ENCODE measurements around the gene SIVA1.

SIVA1 gene

DNA sequence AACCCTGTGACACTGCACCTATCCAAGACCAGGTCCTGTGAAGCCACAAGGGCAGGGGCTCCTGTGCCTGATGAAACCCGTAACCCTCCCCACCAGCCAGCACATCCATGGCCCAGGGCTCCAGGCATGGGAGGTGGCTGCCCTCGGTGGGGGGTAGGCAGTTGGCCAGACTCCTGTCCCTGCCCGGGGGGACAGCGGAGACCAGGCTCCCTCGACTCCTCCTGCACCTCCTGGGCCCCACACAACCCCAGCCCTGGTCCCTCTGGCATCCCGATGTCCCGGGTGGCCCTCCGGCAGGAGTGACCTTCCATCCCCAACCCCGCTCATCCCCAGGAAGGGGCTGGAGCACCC, 31.2 kb downstream of the SIVA1 start:
- Histone ChIP-seq H4K20me1 (ENCODE audit: insufficient read depth, low read length) (no peaks in the 10 kb centered on the region), H3K9ac (ENCODE audit: low read length) (no peak overlapping the region), H3F3A (ENCODE audit: insufficient read depth, low read length) (no peaks in the 10 kb centered on the region), H3K4me1 (ENCODE audit: low read length) (no peaks in the 10 kb centered on the region), H2AFZ (ENCODE audit: low read length) (no peak overlapping the region), H3K36me3 (replicated peaks; ENCODE audit: insufficient read depth, low read length) (no peaks in the 10 kb centered on the region), H3K4me2 (ENCODE audit: low read depth, low read length) (no peak overlapping the region), H3K27ac (ENCODE audit: low read length) (no peak overlapping the region), H3K27me3 (replicated peaks; ENCODE audit: insufficient read depth, low read length) (no peaks in the 10 kb centered on the region), H3K79me2 (ENCODE audit: low read length) (no peaks in the 10 kb centered on the region), H3K4me3 (ENCODE audit: low read length) (no peak overlapping the region), H3K9me2 (replicated peaks; ENCODE audit: insufficient read depth, low read length) (no peaks in the 10 kb centered on the region), H3K9me3 (replicated peaks; ENCODE audit: insufficient read depth, low read length) (no peaks in the 10 kb centered on the region)
- no peak for DNase-seq
- no peak for TF ChIP-seq EZH2phosphoT487 (IDR thresholded peaks at IDR 0.05; ENCODE audit: low read length)
- TF ChIP-seq EZH2 (optimal IDR thresholded peaks at IDR 0.05; ENCODE audit: low read depth, low read length): no peak
- TF ChIP-seq, protein P1, sequence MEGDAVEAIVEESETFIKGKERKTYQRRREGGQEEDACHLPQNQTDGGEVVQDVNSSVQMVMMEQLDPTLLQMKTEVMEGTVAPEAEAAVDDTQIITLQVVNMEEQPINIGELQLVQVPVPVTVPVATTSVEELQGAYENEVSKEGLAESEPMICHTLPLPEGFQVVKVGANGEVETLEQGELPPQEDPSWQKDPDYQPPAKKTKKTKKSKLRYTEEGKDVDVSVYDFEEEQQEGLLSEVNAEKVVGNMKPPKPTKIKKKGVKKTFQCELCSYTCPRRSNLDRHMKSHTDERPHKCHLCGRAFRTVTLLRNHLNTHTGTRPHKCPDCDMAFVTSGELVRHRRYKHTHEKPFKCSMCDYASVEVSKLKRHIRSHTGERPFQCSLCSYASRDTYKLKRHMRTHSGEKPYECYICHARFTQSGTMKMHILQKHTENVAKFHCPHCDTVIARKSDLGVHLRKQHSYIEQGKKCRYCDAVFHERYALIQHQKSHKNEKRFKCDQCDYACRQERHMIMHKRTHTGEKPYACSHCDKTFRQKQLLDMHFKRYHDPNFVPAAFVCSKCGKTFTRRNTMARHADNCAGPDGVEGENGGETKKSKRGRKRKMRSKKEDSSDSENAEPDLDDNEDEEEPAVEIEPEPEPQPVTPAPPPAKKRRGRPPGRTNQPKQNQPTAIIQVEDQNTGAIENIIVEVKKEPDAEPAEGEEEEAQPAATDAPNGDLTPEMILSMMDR (IDR thresholded peaks at IDR 0.05; ENCODE audit: low read length): no peak

DNA sequence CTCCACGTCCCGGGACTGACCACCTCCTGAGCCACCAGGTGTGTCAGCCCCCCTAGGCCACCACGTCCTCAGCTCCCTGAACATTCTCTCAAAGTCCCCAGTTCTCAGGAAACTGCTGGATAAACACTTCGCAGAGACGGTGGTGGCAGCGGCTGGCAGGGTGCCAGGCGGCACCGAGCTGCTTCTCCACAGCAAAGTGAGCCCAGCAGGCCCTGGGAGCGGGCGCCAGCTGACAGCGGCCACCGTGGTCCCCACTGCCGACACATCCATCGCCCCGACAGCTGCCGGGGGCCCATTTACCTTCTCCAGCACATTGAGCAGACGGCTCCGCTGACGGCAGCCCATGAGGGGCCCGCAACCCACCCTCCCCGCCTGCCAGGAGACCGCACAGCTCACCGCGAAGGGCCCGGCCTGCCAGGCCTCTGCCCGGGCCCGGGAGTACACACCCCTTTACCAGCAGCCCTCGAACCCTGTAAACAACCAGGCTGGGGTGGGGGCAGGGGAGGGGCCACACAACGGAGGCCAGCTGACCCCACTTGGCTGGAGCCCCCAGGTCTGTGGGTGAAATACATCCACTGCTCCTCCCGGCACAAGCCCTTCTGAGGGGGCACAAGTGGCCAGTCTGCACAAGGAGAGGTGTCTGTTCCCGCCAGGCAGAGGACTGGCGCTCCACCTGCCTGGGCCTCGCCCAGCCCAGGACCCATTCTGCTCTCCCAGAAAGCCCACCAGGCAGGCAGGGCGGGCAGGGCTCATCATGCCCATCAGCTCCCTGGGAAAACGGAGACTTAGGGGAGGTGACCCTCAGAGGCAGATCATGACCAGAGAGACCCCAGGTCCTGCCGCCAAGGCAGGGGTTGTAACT, 32.1 kb downstream of the SIVA1 start:
- Histone ChIP-seq H4K20me1 (ENCODE audit: insufficient read depth, low read length) (no peaks in the 10 kb centered on the region), H3K79me2 (ENCODE audit: low read length) (no peaks in the 10 kb centered on the region), H3K27me3 (replicated peaks; ENCODE audit: insufficient read depth, low read length) (no peaks in the 10 kb centered on the region), H2AFZ (ENCODE audit: low read length) (no peak overlapping the region), H3K4me2 (ENCODE audit: low read depth, low read length) (no peak overlapping the region), H3K4me3 (ENCODE audit: low read length) (no peak overlapping the region), H3K9ac (ENCODE audit: low read length) (no peak overlapping the region), H3K9me2 (replicated peaks; ENCODE audit: insufficient read depth, low read length) (no peaks in the 10 kb centered on the region), H3F3A (ENCODE audit: insufficient read depth, low read length) (no peaks in the 10 kb centered on the region), H3K9me3 (replicated peaks; ENCODE audit: insufficient read depth, low read length) (no peaks in the 10 kb centered on the region), H3K27ac (ENCODE audit: low read length) (no peak overlapping the region), H3K4me1 (ENCODE audit: low read length) (no peaks in the 10 kb centered on the region), H3K36me3 (replicated peaks; ENCODE audit: insufficient read depth, low read length) (no peaks in the 10 kb centered on the region)
- DNase-seq: no peak
- TF ChIP-seq, protein P1 (IDR thresholded peaks at IDR 0.05; ENCODE audit: low read length): no peak
- TF ChIP-seq EZH2phosphoT487 (IDR thresholded peaks at IDR 0.05; ENCODE audit: low read length) (no peak), EZH2 (optimal IDR thresholded peaks at IDR 0.05; ENCODE audit: low read depth, low read length) (no peak)

DNA sequence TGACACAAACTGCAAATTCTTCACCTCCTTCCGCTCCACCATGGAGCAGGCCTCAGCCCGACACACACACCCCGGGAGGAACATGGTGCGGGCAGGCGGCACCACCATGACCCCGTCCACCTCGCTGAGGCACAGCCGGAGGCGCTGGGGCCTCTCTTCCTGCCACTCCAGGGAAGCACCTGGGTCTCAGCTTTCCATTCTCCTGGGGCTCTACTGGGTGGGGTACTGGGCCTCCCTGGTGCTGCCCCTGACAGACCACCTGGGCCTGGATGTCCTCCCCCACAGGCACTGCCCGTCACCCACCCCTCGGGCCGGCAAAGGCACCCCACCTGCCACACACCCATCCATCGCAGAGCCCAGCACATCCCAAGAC, 32.7 kb downstream of the SIVA1 start:
- Histone ChIP-seq H3K36me3 (replicated peaks; ENCODE audit: insufficient read depth, low read length) (no peaks in the 10 kb centered on the region), H3K4me2 (ENCODE audit: low read depth, low read length) (no peak overlapping the region), H3K27ac (ENCODE audit: low read length) (no peak overlapping the region)

More for the DNA sequence above, 32.7 kb downstream of the SIVA1 start:
- Histone ChIP-seq H3K4me3 (ENCODE audit: low read length) (no peak overlapping the region), H3K9me3 (replicated peaks; ENCODE audit: insufficient read depth, low read length) (no peaks in the 10 kb centered on the region), H4K20me1 (ENCODE audit: insufficient read depth, low read length) (no peaks in the 10 kb centered on the region), H3K27me3 (replicated peaks; ENCODE audit: insufficient read depth, low read length) (no peaks in the 10 kb centered on the region), H3K9me2 (replicated peaks; ENCODE audit: insufficient read depth, low read length) (no peaks in the 10 kb centered on the region), H3K4me1 (ENCODE audit: low read length) (no peaks in the 10 kb centered on the region), H3F3A (ENCODE audit: insufficient read depth, low read length) (no peaks in the 10 kb centered on the region), H3K79me2 (ENCODE audit: low read length) (0 out of 2 replicates have a peak, but pooled peaks cover 1% of the 10 kb centered on the region), H3K9ac (ENCODE audit: low read length) (no peak overlapping the region), H2AFZ (ENCODE audit: low read length) (no peak overlapping the region)
- TF ChIP-seq EZH2phosphoT487 (IDR thresholded peaks at IDR 0.05; ENCODE audit: low read length) (no peak), EZH2 (optimal IDR thresholded peaks at IDR 0.05; ENCODE audit: low read depth, low read length) (no peak)
- TF ChIP-seq, protein P1 (IDR thresholded peaks at IDR 0.05; ENCODE audit: low read length): no peak
- no peak for DNase-seq
